Neuronal stem cell (in vitro differentiated cells): ENCODE measurements around the gene PARVA.

ENCODE experiments used
- DNase-seq: peaks from one replicate; pipeline ENCODE4 v3.0.0-alpha.2; 2013; ENCODE audit warnings: low spot score
- H2AFZ ChIP-seq: one replicate; pipeline ENCODE4 v1.6.1; 2013; ENCODE audit warnings: mild to moderate bottlenecking, low read length, inconsistent platforms
- H2AK5ac ChIP-seq: 2 replicates; pipeline ENCODE4 v1.6.1; 2013; ENCODE audit warnings: low read depth, mild to moderate bottlenecking, inconsistent platforms, low read length, moderate library complexity, mixed read lengths
- H2BK120ac ChIP-seq: 2 replicates; pipeline ENCODE4 v1.6.1; 2013; ENCODE audit warnings: low read depth, mild to moderate bottlenecking, inconsistent platforms, low read length, moderate library complexity, mixed read lengths
- H2BK12ac ChIP-seq: one replicate; pipeline ENCODE4 v1.6.1; 2013; ENCODE audit warnings: low read length, inconsistent platforms
- H2BK15ac ChIP-seq: 2 replicates; pipeline ENCODE4 v1.6.1; 2013; ENCODE audit warnings: mild to moderate bottlenecking, low read length, inconsistent platforms, mixed read lengths
- H2BK5ac ChIP-seq: one replicate; pipeline ENCODE4 v1.6.1; 2013; ENCODE audit warnings: inconsistent platforms, mild to moderate bottlenecking, low read length, moderate library complexity
- H3K14ac ChIP-seq: one replicate; pipeline ENCODE4 v1.6.1; 2013; ENCODE audit warnings: low read length, inconsistent platforms
- H3K18ac ChIP-seq: 2 replicates; pipeline ENCODE4 v1.6.1; 2013; ENCODE audit warnings: low read length, inconsistent platforms
- H3K23ac ChIP-seq: 2 replicates; pipeline ENCODE4 v1.6.1; 2013; ENCODE audit warnings: low read depth, mild to moderate bottlenecking, mixed read lengths, low read length, inconsistent platforms; ENCODE audit not compliant: poor library complexity
- H3K27ac ChIP-seq: replicated peaks from 3 replicates; pipeline ENCODE4 v1.5.1; 2013; ENCODE audit warnings: low read length, inconsistent platforms
- H3K27me3 ChIP-seq, 3 experiments: 2 replicates each; pipeline ENCODE4 v1.6.1; 2013; ENCODE audit warnings: low read length in 3 of 3, mild to moderate bottlenecking in 2 of 3, inconsistent platforms in 1 of 3, low read depth in 1 of 3, mixed read lengths in 1 of 3, moderate library complexity in 1 of 3; ENCODE audit not compliant: control insufficient read depth in 3 of 3, insufficient read depth in 3 of 3
- H3K36me3 ChIP-seq, 2 donors: replicated peaks in 1 of 2; 2 replicates each; pipeline ENCODE4 v1.6.1; 2013; ENCODE audit warnings: low read length in 2 of 2; ENCODE audit not compliant: control insufficient read depth in 2 of 2, insufficient read depth in 2 of 2
- H3K4ac ChIP-seq: 2 replicates; pipeline ENCODE4 v1.6.1; 2013; ENCODE audit warnings: inconsistent platforms, mild to moderate bottlenecking, low read length, moderate library complexity
- H3K4me1 ChIP-seq, 2 donors: 1 replicate in 1 of 2; 2 replicates in 1 of 2; pipeline ENCODE4 v1.6.1; 2013; ENCODE audit warnings: low read length in 2 of 2, low read depth in 1 of 2; ENCODE audit not compliant: control insufficient read depth in 2 of 2, insufficient read depth in 1 of 2
- H3K4me2 ChIP-seq: one replicate; pipeline ENCODE4 v1.6.1; 2013; ENCODE audit warnings: mild to moderate bottlenecking, low read length, inconsistent platforms; ENCODE audit not compliant: insufficient read depth, poor library complexity, severe bottlenecking
- H3K4me3 ChIP-seq, 2 donors: 2 replicates each; pipeline ENCODE4 v1.5.1; 2013; ENCODE audit warnings: low read length in 2 of 2, mild to moderate bottlenecking in 2 of 2, inconsistent platforms in 1 of 2, moderate library complexity in 1 of 2
- H3K79me1 ChIP-seq: one replicate; pipeline ENCODE4 v1.6.1; 2013; ENCODE audit warnings: low read depth, mild to moderate bottlenecking, inconsistent platforms, low read length, moderate library complexity
- H3K9ac ChIP-seq: one replicate; pipeline ENCODE4 v1.6.1; 2013; ENCODE audit warnings: mild to moderate bottlenecking, low read depth, low read length, inconsistent platforms; ENCODE audit not compliant: poor library complexity
- H3K9me3 ChIP-seq, 2 donors: replicated peaks in 1 of 2; 2 replicates each; pipeline versions ENCODE3 to v1.6.1; 2013; ENCODE audit warnings: low read length in 2 of 2, mild to moderate bottlenecking in 2 of 2, inconsistent platforms in 1 of 2, low read depth in 1 of 2, mixed read lengths in 1 of 2, moderate library complexity in 1 of 2; ENCODE audit not compliant: control insufficient read depth in 2 of 2, insufficient read depth in 1 of 2
- H4K8ac ChIP-seq: one replicate; pipeline ENCODE4 v1.6.1; 2013; ENCODE audit warnings: low read depth, mild to moderate bottlenecking, inconsistent platforms, low read length, moderate library complexity
- H4K91ac ChIP-seq: one replicate; pipeline ENCODE4 v1.6.1; 2013; ENCODE audit warnings: low read length, low read depth, mild to moderate bottlenecking, inconsistent platforms; ENCODE audit not compliant: poor library complexity
- WGBS, 2 donors: extraction: QIAGEN DNeasy Blood & Tissue Kit; methylation state at CpG; one replicate each; pipeline ENCODE4 v1.1.7; 2013; ENCODE audit warnings: missing lambda C conversion rate in 2 of 2, mixed read lengths in 1 of 2; ENCODE audit not compliant: insufficient read length in 2 of 2, insufficient replicate concordance in 1 of 2; ENCODE audit errors: extremely low coverage in 2 of 2; 5-methylcytosine and 5-hydroxymethylcytosine counted together

PARVA gene

GRCh38 chr11:12386309-12386708 is 8.9 kb downstream of the PARVA start:
- no peak overlapping the region for H2BK12ac ChIP-seq
- no peak overlapping the region for H2BK15ac ChIP-seq
- H3K4me3 ChIP-seq: no peak overlapping the region
- H3K18ac ChIP-seq: no peak overlapping the region
- H3K9ac ChIP-seq: no peak overlapping the region
- H3K27ac ChIP-seq: no peak overlapping the region
- H4K91ac ChIP-seq: no peak overlapping the region
- no peak overlapping the region for H3K4me2 ChIP-seq
- H3K4me1 ChIP-seq: peaks cover 0 to 11% of the 10 kb centered on the region in 2 donors
- WGBS, 2 donors: no CpG with 5 or more reads among the region's 1 CpG
- no peak overlapping the region for H2AFZ ChIP-seq
- no peak for DNase-seq
- H3K36me3 ChIP-seq: no peaks in the 10 kb centered on the region
- H4K8ac ChIP-seq: no peak overlapping the region
- no peak overlapping the region for H3K14ac ChIP-seq
- no peak overlapping the region for H3K4ac ChIP-seq
- no peak overlapping the region for H2BK120ac ChIP-seq
- no peak overlapping the region for H3K23ac ChIP-seq
- H2AK5ac ChIP-seq: no peak overlapping the region
- no peak overlapping the region for H2BK5ac ChIP-seq
- no peaks in the 10 kb centered on the region for H3K79me1 ChIP-seq
- H3K9me3 ChIP-seq: no peaks in the 10 kb centered on the region
- H3K27me3 ChIP-seq: peaks cover 0 to 10% (median 0%) of the 10 kb centered on the region in 3 experiments

DNA sequence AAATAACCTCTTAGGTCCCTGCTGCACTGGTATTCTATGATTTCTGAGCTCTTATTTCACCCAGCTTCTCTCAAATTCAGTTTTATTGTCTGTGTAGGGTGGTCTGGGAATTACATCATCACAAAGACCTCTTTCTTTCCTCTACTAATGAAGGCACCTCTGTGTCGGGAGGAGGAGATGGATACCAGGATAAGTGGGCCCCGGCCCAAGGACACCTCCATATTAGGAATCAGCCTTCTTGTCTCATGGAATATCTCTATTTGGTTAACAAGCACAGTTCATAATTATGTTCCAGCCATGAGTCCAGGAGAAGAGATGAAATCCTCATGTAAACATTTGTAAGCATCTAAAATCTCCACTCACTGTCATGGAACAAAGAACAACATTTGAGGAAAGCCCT is 9.4 kb downstream of the PARVA start:
- no peaks in the 10 kb centered on the region for H3K36me3 ChIP-seq

DNA sequence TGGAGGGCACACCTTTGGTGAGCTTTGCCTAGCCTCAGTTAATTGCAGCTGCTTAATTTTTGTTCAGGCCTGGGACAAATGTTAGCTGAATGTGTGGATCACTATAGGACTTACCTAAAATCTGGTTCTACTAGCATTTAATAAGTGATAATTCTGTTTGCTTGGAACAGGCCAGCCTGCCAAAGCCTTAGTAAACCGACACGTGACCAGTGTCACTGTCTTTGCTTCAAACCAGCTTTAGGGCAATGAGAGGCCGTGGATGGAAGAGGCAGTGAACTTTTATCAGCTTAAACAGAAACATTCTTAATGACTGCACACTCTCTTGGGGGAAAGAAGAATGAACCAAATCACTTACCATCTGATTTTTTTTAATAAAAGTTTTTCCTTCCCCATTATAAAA is 10.8 kb downstream of the PARVA start:
- no peak overlapping the region for H2BK15ac ChIP-seq
- no peak overlapping the region for H2BK12ac ChIP-seq
- no peak overlapping the region for H3K27ac ChIP-seq
- H3K27me3 ChIP-seq: peaks cover 0 to 13% (median 2%) of the 10 kb centered on the region in 3 experiments
- no peak overlapping the region for H3K4ac ChIP-seq
- no peak overlapping the region for H3K4me2 ChIP-seq
- H2BK120ac ChIP-seq: no peak overlapping the region
- H3K9ac ChIP-seq: no peak overlapping the region
- no peak overlapping the region for H4K8ac ChIP-seq
- no peak overlapping the region for H2BK5ac ChIP-seq
- no peak overlapping the region for H3K14ac ChIP-seq
- peaks cover 0 to 8% of the 10 kb centered on the region in 2 donors for H3K4me1 ChIP-seq
- no peak overlapping the region for H3K4me3 ChIP-seq
- H2AK5ac ChIP-seq: no peak overlapping the region
- no peaks in the 10 kb centered on the region for H3K79me1 ChIP-seq
- H3K9me3 ChIP-seq: no peaks in the 10 kb centered on the region
- H3K18ac ChIP-seq: no peak overlapping the region
- no peak for DNase-seq
- no peaks in the 10 kb centered on the region for H3K36me3 ChIP-seq
- no peak overlapping the region for H2AFZ ChIP-seq
- no peak overlapping the region for H3K23ac ChIP-seq
- H4K91ac ChIP-seq: no peak overlapping the region
- no CpG with 5 or more reads among the region's 3 CpGs for WGBS, 2 donors

More for the DNA sequence above, 9.4 kb downstream of the PARVA start:
- Histone ChIP-seq H2BK120ac (no peak overlapping the region), H4K8ac (no peak overlapping the region), H3K27me3 (peaks cover 0 to 13% (median 2%) of the 10 kb centered on the region in 3 experiments), H3K4me1 (peaks cover 0 to 11% of the 10 kb centered on the region in 2 donors), H2BK12ac (no peak overlapping the region), H3K18ac (no peak overlapping the region), H4K91ac (no peak overlapping the region), H3K4me2 (no peak overlapping the region), H2BK5ac (no peak overlapping the region), H3K79me1 (no peaks in the 10 kb centered on the region), H3K9ac (no peak overlapping the region), H3K4me3 (no peak overlapping the region), H3K4ac (no peak overlapping the region), H2BK15ac (no peak overlapping the region), H3K14ac (no peak overlapping the region), H3K23ac (no peak overlapping the region), H2AK5ac (no peak overlapping the region), H3K9me3 (no peaks in the 10 kb centered on the region), H3K27ac (no peak overlapping the region), H2AFZ (no peak overlapping the region)
- DNase-seq: no peak
- WGBS, 2 donors: no CpG with 5 or more reads among the region's 2 CpGs

- Histone ChIP-seq H3K14ac (no peak overlapping the region), H3K4me3 (no peak overlapping the region), H3K27me3 (peaks cover 0 to 13% (median 2%) of the 10 kb centered on the region in 3 experiments), H4K8ac (no peak overlapping the region), H3K9me3 (no peaks in the 10 kb centered on the region), H3K4me2 (no peak overlapping the region), H3K23ac (no peak overlapping the region), H3K4me1 (peaks cover 0 to 8% of the 10 kb centered on the region in 2 donors), H2BK5ac (no peak overlapping the region), H4K91ac (no peak overlapping the region), H3K79me1 (no peaks in the 10 kb centered on the region), H3K36me3 (no peaks in the 10 kb centered on the region), H3K18ac (no peak overlapping the region), H3K27ac (no peak overlapping the region), H3K4ac (no peak overlapping the region), H2AK5ac (no peak overlapping the region), H2BK15ac (no peak overlapping the region), H2AFZ (no peak overlapping the region), H2BK120ac (no peak overlapping the region), H2BK12ac (no peak overlapping the region), H3K9ac (no peak overlapping the region)
- DNase-seq: no peak
- no CpG with 5 or more reads among the region's 2 CpGs for WGBS, 2 donors
These were observed 11.7 kb downstream of the PARVA start for GRCh38 chr11:12388939-12389670.
